Liver (tissue), 3 donors: ENCODE results near the gene DDX24.

Experiments used
- ATF3 ChIP-seq: IDR thresholded peaks from 2 replicates; pipeline ENCODE4 v1.6.1; 2016; ENCODE audit warnings: antibody characterized with exemption
- EGR1 ChIP-seq, 2 donors: IDR thresholded peaks; 2 replicates each; pipeline ENCODE4 v1.6.1; 2016 to 2018; ENCODE audit warnings: antibody characterized with exemption in 2 of 2, low read depth in 2 of 2
- HNF4G ChIP-seq: IDR thresholded peaks from 2 replicates; pipeline ENCODE4 v1.6.1; 2016; ENCODE audit warnings: antibody characterized with exemption
- JUND ChIP-seq, 2 donors: IDR thresholded peaks; 2 replicates each; pipeline ENCODE4 v1.6.1; 2016; ENCODE audit warnings: antibody characterized with exemption in 2 of 2
- MAX ChIP-seq: IDR thresholded peaks from 2 replicates; pipeline ENCODE4 v1.6.1; 2016; ENCODE audit warnings: antibody characterized with exemption
- NR2F2 ChIP-seq: IDR thresholded peaks from 2 replicates; pipeline ENCODE4 v1.6.1; 2016; ENCODE audit warnings: antibody characterized with exemption
- SP1 ChIP-seq: IDR thresholded peaks from 2 replicates; pipeline ENCODE4 v1.6.1; 2018; ENCODE audit warnings: antibody characterized with exemption, mild to moderate bottlenecking
- TAF1 ChIP-seq: conservative IDR thresholded peaks from 2 replicates; pipeline ENCODE4 v1.6.1; 2016; ENCODE audit warnings: antibody characterized with exemption, mild to moderate bottlenecking
- YY1 ChIP-seq: IDR thresholded peaks from 2 replicates; pipeline ENCODE4 v1.6.1; 2016; ENCODE audit warnings: antibody characterized with exemption, mild to moderate bottlenecking
- TF ChIP-seq, protein P1 (sequence below): fragments of 150-350 bp; IDR thresholded peaks from 2 replicates; pipeline ENCODE4 v1.5.1; 2017; ENCODE audit warnings: improper control_type of control experiment, low read depth, low read length; ENCODE audit not compliant: missing input control
- TF ChIP-seq, protein P2 (sequence below): IDR thresholded peaks from 2 replicates; pipeline ENCODE4 v1.6.1; 2016; ENCODE audit warnings: antibody characterized with exemption
- TF ChIP-seq, protein P3 (sequence below): IDR thresholded peaks from 2 replicates; pipeline ENCODE4 v1.6.1; 2016; ENCODE audit warnings: antibody characterized with exemption, mild to moderate bottlenecking
- donor health status: healthy.
- donor health status: healthy.

GRCh38 chr14:94050231-94050880 lies 30.6 kb downstream of the DDX24 start:
- TF ChIP-seq, protein P1, sequence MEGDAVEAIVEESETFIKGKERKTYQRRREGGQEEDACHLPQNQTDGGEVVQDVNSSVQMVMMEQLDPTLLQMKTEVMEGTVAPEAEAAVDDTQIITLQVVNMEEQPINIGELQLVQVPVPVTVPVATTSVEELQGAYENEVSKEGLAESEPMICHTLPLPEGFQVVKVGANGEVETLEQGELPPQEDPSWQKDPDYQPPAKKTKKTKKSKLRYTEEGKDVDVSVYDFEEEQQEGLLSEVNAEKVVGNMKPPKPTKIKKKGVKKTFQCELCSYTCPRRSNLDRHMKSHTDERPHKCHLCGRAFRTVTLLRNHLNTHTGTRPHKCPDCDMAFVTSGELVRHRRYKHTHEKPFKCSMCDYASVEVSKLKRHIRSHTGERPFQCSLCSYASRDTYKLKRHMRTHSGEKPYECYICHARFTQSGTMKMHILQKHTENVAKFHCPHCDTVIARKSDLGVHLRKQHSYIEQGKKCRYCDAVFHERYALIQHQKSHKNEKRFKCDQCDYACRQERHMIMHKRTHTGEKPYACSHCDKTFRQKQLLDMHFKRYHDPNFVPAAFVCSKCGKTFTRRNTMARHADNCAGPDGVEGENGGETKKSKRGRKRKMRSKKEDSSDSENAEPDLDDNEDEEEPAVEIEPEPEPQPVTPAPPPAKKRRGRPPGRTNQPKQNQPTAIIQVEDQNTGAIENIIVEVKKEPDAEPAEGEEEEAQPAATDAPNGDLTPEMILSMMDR: no peak
- TF ChIP-seq JUND (IDR thresholded peaks at IDR 0.05) (no peak), ATF3 (no peak), TAF1 (no peak), YY1 (no peak), SP1 (no peak), NR2F2 (no peak), MAX (no peak), EGR1 (IDR thresholded peaks at IDR 0.05; ENCODE audit: low read depth in 2 of 2) (no peak), HNF4G (no peak)
- TF ChIP-seq, protein P2, sequence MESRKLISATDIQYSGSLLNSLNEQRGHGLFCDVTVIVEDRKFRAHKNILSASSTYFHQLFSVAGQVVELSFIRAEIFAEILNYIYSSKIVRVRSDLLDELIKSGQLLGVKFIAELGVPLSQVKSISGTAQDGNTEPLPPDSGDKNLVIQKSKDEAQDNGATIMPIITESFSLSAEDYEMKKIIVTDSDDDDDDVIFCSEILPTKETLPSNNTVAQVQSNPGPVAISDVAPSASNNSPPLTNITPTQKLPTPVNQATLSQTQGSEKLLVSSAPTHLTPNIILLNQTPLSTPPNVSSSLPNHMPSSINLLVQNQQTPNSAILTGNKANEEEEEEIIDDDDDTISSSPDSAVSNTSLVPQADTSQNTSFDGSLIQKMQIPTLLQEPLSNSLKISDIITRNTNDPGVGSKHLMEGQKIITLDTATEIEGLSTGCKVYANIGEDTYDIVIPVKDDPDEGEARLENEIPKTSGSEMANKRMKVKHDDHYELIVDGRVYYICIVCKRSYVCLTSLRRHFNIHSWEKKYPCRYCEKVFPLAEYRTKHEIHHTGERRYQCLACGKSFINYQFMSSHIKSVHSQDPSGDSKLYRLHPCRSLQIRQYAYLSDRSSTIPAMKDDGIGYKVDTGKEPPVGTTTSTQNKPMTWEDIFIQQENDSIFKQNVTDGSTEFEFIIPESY: no peak
- TF ChIP-seq, protein P3, sequence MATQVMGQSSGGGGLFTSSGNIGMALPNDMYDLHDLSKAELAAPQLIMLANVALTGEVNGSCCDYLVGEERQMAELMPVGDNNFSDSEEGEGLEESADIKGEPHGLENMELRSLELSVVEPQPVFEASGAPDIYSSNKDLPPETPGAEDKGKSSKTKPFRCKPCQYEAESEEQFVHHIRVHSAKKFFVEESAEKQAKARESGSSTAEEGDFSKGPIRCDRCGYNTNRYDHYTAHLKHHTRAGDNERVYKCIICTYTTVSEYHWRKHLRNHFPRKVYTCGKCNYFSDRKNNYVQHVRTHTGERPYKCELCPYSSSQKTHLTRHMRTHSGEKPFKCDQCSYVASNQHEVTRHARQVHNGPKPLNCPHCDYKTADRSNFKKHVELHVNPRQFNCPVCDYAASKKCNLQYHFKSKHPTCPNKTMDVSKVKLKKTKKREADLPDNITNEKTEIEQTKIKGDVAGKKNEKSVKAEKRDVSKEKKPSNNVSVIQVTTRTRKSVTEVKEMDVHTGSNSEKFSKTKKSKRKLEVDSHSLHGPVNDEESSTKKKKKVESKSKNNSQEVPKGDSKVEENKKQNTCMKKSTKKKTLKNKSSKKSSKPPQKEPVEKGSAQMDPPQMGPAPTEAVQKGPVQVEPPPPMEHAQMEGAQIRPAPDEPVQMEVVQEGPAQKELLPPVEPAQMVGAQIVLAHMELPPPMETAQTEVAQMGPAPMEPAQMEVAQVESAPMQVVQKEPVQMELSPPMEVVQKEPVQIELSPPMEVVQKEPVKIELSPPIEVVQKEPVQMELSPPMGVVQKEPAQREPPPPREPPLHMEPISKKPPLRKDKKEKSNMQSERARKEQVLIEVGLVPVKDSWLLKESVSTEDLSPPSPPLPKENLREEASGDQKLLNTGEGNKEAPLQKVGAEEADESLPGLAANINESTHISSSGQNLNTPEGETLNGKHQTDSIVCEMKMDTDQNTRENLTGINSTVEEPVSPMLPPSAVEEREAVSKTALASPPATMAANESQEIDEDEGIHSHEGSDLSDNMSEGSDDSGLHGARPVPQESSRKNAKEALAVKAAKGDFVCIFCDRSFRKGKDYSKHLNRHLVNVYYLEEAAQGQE: peak; percentile 23
